ENCODE data around the gene SEC31A. TPM values are rescaled to one million over a fixed set of nuclear protein-coding genes. Genes with fewer than 3 reads are reported as not detected.
"Not testable (repeated sequence)": the region's sequence is repeated elsewhere in the genome, so short reads cannot be mapped to it uniquely, and the experiment has no call there.

SEC31A gene, protein sequence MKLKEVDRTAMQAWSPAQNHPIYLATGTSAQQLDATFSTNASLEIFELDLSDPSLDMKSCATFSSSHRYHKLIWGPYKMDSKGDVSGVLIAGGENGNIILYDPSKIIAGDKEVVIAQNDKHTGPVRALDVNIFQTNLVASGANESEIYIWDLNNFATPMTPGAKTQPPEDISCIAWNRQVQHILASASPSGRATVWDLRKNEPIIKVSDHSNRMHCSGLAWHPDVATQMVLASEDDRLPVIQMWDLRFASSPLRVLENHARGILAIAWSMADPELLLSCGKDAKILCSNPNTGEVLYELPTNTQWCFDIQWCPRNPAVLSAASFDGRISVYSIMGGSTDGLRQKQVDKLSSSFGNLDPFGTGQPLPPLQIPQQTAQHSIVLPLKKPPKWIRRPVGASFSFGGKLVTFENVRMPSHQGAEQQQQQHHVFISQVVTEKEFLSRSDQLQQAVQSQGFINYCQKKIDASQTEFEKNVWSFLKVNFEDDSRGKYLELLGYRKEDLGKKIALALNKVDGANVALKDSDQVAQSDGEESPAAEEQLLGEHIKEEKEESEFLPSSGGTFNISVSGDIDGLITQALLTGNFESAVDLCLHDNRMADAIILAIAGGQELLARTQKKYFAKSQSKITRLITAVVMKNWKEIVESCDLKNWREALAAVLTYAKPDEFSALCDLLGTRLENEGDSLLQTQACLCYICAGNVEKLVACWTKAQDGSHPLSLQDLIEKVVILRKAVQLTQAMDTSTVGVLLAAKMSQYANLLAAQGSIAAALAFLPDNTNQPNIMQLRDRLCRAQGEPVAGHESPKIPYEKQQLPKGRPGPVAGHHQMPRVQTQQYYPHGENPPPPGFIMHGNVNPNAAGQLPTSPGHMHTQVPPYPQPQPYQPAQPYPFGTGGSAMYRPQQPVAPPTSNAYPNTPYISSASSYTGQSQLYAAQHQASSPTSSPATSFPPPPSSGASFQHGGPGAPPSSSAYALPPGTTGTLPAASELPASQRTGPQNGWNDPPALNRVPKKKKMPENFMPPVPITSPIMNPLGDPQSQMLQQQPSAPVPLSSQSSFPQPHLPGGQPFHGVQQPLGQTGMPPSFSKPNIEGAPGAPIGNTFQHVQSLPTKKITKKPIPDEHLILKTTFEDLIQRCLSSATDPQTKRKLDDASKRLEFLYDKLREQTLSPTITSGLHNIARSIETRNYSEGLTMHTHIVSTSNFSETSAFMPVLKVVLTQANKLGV
- total RNA-seq = 266 and 311 TPM in 2 replicates

DNA sequence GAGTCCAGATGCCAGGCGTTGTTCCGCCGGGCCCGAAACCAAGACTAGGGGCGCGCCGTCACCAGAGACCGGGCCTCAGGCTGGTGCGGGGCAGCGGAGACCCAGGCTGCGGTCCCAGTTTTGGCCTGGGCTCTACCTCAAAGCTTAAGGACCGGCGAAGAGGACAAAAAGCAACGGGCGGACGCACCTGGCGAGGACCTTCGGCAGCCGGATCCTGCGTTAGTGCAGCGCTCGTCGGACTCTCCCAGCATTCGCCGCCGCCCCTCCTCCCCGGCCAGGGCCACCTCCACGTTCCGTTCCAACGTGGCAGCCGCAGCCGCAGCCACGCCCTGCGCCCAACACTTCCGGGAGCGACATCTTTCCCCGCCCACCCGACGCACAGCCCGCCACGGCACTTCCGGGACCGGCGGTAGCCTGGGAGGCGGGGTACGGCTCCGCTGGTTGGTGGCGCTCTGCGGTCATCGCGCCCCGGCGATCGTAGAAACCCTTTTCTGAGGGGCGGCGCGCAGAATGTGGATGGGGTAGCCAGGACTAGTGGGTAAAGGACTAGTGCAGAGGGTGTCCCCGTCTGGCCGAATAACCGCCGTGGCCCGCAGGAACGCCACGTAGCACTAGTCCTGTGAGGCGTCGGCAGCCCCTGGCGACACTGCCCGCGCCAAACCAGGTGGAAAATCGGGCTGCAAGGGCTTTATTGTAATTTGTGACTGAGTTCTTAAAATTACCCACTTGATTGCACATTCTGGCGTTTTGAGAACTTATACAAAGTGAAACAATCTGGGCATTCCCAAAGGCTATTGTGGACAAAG, at the start of gene SEC31A:
Gene SEC31A (minus strand): TSS at position 253 of the 806 bp plus-strand sequence. CDS start 9,217 bp downstream, outside the sequence.
- DNase-seq (ENCODE audit: low read depth, low spot score) = peak; percentile 78

DNA sequence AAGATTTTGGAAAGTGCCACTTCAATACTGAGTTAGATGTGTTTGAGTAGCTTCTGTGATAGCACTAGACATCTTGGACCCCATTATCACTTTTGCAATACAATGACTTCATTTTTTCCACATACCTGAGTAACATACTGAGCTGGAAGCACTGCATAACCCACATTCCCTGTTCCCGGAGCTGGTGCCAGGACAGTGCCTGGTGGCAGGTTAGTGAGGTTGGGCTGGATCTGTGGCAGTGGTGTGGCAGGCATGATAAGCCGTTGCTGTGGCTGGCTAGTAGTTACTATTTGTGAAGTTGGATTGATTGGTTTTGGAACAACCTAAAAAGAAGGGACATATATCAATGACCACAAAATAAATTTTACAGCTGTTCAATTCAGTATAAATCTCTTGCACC, 48.5 kb upstream of the SEC31A start:
- DNase-seq (ENCODE audit: low read depth, low spot score) = no peak

DNA sequence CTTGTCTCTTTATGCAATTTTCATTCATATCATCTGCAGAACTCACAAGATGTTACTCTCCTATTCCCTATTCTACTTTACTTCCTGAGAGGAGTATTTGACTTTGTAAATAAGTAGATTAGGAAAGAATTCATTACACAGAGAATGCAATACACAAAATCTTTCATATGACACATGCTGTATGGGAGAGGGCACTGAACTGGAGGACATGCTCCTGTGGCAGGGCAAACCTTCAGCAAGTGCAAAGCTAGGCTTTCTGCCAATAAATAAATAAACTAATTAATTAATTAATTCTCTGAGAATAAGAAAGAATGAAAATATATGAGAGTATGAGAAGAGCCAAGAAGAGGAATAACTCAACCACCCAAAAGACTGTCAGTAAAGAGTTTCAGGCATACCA, 43.5 kb upstream of the SEC31A start:
- DNase-seq (ENCODE audit: low read depth, low spot score) = no peak

DNA sequence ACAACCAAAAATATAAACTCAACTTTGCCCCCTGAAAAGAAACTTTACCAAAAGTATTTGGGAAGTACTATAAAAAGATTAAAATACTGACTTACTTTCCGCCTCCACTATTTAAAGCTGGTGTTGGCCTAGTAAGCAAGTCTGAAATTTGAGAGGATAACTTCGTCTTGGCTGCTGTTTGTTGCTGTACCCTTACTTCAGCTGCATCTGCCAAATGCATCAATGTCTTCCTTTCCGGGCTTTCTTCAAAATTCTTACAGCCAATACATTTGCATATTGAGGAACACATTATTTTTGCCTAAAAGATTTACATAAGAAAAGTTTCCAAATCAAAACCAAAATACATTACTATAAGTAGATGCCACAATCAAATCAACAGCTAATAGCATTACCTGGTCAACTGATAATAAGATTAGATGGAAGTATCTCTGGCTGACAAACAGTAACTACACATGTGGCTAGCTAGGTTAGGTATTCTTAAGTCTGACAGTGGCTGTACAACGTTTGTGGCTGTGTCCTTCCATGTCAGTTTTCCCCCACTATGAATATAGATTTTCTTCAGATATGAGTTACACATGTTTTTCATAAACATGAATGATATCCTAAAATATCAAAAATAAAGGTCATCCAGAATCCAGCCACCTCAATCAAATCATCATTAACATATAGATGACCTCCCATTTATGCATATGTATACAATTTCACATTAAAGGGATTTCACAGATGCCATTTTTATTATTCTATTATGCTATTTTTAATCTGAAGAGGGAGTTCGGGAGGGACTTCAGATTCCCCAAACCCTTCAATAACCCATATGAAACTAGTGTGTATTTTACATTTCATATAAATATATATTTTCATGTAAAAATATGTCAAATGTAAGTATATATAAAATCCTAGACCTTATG, 40.1 kb upstream of the SEC31A start:
- DNase-seq (ENCODE audit: low read depth, low spot score) = no peak

DNA sequence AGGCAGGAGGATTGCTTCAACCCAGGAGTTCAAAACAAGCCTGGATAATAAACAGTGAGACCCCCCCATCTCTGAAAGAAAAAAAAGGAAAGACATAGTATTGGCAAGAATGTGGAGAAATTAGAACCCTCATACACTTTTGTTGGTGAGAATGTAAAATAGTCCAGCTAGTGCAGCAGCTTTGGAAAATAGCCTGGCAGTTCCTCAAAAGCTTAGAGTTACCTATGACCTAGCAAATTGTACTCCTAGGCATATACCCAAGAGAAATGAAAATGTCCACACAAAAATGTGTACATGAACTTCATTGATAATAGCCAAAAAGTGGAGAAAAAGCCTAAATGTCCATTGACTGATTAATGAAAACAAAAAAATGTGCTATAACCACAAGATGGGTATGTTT, 30.8 kb upstream of the SEC31A start:
- no peak for DNase-seq (ENCODE audit: low read depth, low spot score)

DNA sequence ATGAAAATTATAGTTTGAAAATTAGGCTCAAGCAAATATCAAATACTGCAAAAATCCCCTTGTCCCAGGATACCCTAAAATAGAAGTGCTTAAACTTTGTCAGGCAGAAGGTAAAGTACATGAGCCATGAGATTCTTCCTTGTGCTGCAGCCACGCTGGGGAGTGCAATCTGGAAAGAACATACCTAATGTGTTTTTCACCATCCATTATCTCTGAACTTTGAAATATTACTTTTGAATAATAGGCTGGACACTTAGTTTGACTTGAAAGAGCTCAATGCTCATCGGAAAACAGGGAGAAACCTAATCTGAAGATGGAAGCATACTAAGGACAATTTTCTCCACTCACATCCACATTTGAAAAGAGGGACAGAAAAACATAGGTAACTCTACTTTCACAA, 28.4 kb upstream of the SEC31A start:
- DNase-seq (ENCODE audit: low read depth, low spot score) = no peak

DNA sequence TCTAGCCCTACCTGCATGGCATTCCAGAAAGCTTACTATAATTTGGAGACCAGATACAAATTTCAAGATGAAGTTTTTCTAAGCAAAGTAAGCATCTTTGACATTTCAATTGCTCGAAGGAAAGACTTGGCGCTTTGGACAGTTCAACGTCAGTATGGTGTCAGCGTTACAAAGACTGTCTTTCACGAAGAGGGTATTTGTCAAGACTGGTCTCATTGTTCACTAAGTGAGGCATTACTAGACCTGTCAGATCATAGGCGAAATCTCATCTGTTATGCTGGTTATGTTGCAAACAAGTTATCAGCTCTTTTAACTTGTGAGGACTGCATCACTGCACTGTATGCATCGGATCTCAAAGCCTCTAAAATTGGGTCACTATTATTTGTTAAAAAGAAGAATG, 27.1 kb upstream of the SEC31A start:
- no peak for DNase-seq (ENCODE audit: low read depth, low spot score)

DNA sequence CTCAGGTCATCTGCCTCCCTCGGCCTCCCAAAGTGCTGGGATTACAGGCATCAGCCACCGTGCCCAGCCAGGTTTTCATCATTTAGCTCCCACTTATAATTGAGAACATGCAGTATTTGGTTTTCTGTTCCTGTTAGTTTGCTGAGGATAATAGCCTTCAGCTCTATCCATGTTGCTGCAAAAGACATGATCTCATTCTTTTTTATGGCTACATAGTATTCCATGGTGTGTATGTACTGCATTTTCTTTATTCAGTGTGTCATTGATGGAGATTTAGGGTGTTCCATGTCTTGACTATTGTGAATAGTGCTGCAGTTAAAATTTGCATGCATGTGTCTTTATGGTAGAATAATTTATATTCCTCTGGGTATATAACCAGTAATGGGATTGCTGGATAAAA, 23.0 kb upstream of the SEC31A start:
- not testable (repeated sequence) for DNase-seq (ENCODE audit: low read depth, low spot score)

DNA sequence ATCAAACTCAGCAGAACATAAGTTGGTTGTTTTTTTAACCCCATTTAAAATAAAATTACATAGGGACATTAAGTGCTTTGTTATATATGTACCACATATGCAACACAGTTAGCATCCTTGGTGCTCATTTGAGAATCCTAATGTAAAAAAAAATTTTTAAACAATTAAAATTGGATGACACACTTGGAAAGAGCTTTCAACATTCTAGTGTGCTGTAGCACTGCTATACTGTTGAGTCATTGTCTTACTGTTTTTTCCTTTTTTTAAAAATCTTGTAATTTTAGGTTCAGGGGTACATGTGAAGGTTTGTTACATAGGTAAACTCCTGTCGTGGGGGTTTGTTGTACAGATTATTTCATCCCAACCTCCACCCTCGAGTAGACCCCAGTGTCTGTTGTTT, 22.4 kb upstream of the SEC31A start:
- no peak for DNase-seq (ENCODE audit: low read depth, low spot score)

DNA sequence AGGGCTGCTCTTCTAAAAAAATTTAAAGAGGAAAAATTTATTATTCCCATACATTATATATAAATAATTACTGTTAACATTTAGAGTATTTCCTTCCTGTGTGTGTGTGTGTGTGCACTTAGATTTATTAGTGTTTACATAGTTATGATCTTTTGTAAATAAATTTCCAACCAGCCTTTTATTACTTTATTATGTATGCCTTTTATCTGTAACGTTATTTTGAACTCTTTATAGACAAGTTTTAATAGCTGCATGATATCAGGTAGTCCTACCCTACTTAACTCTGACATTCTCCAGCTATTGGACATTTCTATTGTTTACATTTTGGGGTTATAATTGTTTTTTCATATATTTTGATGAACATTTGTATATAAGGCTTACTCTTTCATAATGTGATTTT, 18.4 kb upstream of the SEC31A start:
- DNase-seq (ENCODE audit: low read depth, low spot score) = no peak

DNA sequence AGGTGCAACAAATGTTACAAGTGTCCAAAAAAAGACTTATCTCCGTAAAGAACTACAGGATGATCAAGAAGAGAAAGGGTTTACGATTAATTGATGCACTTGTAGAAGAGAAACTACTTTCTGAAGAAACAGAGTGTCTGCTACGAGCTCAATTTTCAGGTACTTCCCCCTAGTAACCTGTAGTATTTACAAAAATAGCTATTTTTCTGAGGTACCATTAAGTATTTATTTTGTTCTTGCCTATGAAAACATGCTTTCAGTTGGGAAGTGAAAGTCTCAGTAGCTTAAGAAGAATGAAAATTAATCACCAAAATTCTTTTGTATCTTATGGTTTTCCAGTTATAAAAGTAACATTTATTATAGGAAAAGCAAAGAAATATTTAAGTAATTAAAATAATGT, 15.5 kb upstream of the SEC31A start:
- DNase-seq (ENCODE audit: low read depth, low spot score) = no peak

DNA sequence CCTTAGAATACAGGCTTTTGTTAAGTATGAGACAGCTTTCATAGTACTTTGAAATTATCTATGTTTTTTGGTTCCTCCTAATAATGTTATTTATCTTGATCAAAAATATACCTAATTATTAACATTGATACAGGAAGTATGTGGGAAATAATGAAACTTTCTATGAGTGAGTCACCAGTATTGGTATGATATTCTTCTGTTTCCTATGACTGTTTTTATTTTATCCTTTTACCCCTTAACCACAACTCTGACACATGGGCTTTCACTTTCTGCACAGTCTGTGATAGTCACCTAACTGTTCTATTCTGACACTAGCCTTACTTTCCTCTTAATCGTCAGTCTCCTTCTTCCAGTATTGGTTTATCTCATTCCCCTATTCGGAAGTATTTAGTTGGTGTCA, 14.3 kb upstream of the SEC31A start:
- DNase-seq (ENCODE audit: low read depth, low spot score) = no peak

DNA sequence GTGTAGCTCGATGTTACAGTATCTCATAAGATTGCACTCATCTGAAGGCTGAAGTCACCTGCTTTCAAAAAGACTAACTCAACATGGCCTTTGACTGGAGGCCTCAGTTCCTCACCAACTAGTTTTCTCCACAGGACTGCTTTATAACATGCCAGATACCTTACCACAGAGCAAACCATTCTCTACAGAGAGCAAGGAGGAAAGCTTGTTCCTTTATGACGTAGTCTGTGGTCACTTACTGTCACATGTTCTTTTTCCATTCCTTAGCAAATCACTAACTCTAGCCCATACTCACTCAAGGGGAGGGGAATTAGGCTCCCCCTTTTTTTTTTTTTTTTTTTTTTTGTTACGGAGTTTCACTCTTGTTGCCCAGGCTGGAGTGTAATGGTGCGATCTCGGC, 12.8 kb upstream of the SEC31A start:
- DNase-seq (ENCODE audit: low read depth, low spot score) = no peak

DNA sequence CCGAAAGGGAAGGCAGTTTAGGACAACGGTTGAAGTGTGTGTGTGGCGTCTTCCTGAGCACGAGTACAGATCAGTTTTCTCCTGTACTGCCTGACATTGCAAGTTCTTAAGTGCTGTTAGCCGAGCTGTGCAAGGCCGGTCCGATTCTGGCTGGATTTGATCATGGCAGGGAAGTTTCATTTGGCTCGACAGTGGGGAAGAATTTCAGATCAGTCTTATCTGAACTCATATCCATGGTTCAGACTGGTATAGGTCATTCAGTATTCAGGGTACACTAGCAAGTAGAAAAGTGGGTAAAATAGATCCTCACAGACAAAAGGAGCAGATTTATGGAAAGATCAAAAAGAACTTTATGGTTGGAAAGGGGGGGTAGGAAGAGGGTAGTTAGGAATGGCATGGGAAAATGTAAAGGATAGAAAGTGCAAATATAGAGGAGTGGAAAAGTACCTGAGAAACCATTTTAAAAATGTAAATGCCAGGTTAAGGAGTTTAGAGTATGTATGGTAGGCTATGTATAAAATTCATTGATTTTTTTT, 10.3 kb upstream of the SEC31A start:
- DNase-seq (ENCODE audit: low read depth, low spot score) = no peak

DNA sequence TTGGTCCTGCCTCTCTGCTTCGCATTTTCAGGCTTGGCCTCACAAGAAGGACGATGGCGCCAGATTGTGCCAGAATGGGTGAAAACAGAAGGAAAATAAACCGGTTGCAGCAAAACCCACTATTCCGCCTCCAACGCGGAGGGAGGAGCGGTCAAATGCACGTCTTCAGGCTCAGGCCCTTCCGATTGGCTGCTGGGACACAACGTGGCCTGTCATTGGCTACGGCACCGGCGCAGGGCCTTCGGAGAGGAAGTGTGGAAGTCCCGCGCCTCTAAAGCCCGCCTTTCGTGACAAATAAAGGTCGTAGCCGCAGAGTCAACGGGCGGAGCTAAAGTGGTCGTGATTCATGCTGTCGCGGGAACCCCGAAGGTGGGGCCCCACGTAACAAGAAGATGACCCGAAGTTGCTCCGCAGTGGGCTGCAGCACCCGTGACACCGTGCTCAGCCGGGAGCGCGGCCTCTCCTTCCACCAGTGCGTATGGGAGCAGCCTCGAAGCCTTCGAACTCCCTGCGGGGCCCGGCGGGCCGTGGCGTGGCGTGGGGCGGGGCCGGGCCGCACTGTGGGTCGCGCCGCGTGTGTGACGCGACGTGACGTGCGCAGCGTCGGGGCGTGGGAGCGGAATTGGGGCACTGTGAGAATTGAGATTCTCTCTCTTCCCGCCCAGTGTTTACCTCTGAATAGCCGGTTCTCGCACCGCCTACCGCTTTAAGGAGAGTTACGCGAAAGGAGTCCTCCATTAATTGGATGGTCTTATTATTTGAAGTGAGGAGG, 9.6 kb upstream of the SEC31A start, which contains the start of gene THAP9:
Gene THAP9 (plus strand): TSS at position 325 of the 772 bp plus-strand sequence. CDS start 68 bp downstream, at position 393.
- DNase-seq (ENCODE audit: low read depth, low spot score) = peak; percentile 99

DNA sequence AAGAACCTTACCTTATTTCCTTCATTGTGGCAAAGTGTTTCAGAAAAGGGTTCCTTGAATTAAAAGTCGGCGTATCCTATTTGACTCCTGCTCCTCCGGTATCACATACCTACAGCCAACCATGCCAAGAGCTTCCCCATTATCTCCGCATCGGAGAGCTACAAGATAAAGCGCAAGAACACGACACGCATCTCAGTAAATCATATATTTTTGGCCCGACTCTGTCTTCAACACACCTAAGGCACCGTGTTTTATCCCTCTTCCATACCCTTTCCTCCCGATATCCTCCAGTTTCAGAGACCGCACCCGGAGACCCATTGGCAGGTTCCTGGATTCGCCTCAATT, 9.1 kb upstream of the SEC31A start:
- DNase-seq (ENCODE audit: low read depth, low spot score) = no peak

DNA sequence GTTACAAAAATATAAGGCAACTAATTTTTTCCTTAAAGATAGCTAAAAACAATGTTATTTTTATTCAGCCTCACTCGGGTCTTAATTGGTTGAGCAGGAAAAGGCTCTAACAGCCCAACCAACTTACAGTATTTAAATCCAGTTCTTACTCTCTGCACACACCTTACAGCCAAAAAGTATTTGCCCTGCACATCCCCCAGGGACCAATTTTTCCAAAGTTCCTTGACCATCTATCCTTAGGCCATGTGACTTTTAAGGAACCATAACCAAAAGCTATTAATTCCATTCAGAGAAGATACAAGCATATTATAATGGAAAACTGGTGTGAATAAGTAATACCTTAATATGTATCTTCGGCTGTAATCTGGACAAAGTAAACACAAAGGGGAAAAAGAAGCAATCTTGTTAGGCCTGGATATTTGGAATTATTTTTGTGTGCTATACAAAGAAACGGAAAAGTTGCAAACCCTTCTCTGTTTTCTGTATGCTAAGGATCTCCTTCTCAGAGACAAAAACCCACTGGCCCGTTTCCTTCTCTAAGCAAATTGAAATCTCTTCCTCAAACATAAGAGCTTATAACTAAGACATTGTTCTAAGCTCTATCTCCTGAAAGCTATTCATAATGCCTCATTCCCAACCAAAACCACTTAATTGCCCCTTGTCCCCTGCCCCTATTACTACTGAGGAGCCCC, 8.6 kb upstream of the SEC31A start:
- DNase-seq (ENCODE audit: low read depth, low spot score) = no peak
